Measurements from ENCODE around the gene TTYH2.

GRCh38 chr17:74197801-74198200 lies 15.6 kb upstream of the TTYH2 start:
- no peak for TF ChIP-seq CTCF (IDR thresholded peaks at IDR 0.05)
- TF ChIP-seq EP300 (IDR thresholded peaks at IDR 0.05), result no peak

All from sigmoid colon (tissue), 4 donors.